NT2/D1 (cell line): Measurements from ENCODE around the gene RMRP.
A peak's percentile ranks its signal among the peaks of the same experiment; 100 is the strongest.

ENCODE experiments used
- DNase-seq: peaks from one replicate; pipeline ENCODE4 v3.0.0-alpha.2; 2011; ENCODE audit warnings: low read depth, low spot score
- H3K27me3 ChIP-seq: 2 replicates; pipeline ENCODE4 v1.6.0; 2011; ENCODE audit warnings: mild to moderate bottlenecking; ENCODE audit not compliant: insufficient read length, insufficient read depth
- H3K36me3 ChIP-seq: 2 replicates; pipeline ENCODE4 v1.6.1; 2011; ENCODE audit warnings: mild to moderate bottlenecking, low read length, mixed read lengths; ENCODE audit not compliant: insufficient read depth, insufficient read length
- H3K4me1 ChIP-seq: 2 replicates; pipeline ENCODE4 v1.5.1; 2011; ENCODE audit not compliant: insufficient read depth, insufficient read length
- H3K4me3 ChIP-seq: 2 replicates; pipeline ENCODE4 v1.5.1; 2011; ENCODE audit warnings: low read depth; ENCODE audit not compliant: insufficient read length
- H3K9ac ChIP-seq: 2 replicates; pipeline ENCODE4 v1.6.0; 2011; ENCODE audit warnings: low read depth; ENCODE audit not compliant: insufficient read length
- H3K9me3 ChIP-seq: 2 replicates; pipeline ENCODE4 v1.5.1; 2011; ENCODE audit warnings: mild to moderate bottlenecking, low read length; ENCODE audit not compliant: insufficient read depth
- SUZ12 ChIP-seq: IDR thresholded peaks from 2 replicates; pipeline ENCODE4 v1.6.1; 2011; ENCODE audit not compliant: insufficient read length, insufficient read depth; ENCODE audit errors: extremely low read depth
- YY1 ChIP-seq: IDR thresholded peaks from 2 replicates; pipeline ENCODE4 v1.6.1; 2011; ENCODE audit not compliant: insufficient read length, insufficient read depth
- ZNF274 ChIP-seq: IDR thresholded peaks from 2 replicates; pipeline ENCODE4 v1.6.1; 2011; ENCODE audit warnings: mild to moderate bottlenecking, low read depth, low read length

The RMRP gene

DNA sequence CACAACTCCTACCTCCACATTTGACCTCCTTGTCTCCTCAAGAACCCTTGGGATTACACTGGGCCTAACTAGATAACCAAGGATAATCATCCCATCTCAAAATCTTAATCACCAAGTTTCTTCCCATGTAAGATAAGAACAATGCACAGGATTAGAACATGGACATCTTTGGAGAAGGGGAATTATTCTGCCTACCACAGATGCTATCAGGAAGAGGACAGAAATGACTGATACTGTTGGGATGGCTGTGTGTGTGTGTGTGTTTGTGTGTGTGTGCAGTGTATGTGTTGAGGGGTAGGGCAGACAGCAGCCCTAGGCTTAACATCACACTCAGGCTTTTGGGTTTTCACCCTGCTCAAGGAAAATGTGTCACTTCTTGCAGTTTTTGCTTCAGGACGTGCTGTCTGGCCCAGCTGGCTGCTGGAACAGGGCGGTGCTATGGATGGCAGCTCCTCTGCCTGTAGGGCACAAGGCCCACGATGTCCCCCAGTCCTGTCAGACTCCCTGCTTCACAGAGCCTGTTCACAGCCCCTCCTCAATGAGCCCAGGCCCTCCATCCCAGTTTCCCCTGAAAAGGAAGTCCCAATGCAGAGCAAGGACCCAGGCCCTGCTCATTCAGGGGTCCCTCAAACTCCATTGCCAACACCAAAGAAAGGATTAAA, 23.7 kb upstream of the RMRP start:
- Histone ChIP-seq H3K9ac (peak overlapping the region; percentile 34), H3K36me3 (peaks cover 52% of the 10 kb centered on the region), H3K9me3 (no peaks in the 10 kb centered on the region), H3K4me1 (peaks cover 19% of the 10 kb centered on the region), H3K4me3 (no peak overlapping the region), H3K27me3 (no peaks in the 10 kb centered on the region)
- DNase-seq, result no peak
- TF ChIP-seq YY1 (no peak), ZNF274 (no peak), SUZ12 (no peak)

GRCh38 chr9:35680331-35681105, 22.7 kb upstream of the RMRP start:
- Histone ChIP-seq H3K9me3 (no peaks in the 10 kb centered on the region), H3K4me3 (no peak overlapping the region), H3K9ac (no peak overlapping the region), H3K4me1 (peaks cover 24% of the 10 kb centered on the region), H3K27me3 (no peaks in the 10 kb centered on the region), H3K36me3 (peaks cover 43% of the 10 kb centered on the region)
- TF ChIP-seq YY1 (no peak), SUZ12 (no peak), ZNF274 (no peak)
- peak; percentile 72 for DNase-seq

DNA sequence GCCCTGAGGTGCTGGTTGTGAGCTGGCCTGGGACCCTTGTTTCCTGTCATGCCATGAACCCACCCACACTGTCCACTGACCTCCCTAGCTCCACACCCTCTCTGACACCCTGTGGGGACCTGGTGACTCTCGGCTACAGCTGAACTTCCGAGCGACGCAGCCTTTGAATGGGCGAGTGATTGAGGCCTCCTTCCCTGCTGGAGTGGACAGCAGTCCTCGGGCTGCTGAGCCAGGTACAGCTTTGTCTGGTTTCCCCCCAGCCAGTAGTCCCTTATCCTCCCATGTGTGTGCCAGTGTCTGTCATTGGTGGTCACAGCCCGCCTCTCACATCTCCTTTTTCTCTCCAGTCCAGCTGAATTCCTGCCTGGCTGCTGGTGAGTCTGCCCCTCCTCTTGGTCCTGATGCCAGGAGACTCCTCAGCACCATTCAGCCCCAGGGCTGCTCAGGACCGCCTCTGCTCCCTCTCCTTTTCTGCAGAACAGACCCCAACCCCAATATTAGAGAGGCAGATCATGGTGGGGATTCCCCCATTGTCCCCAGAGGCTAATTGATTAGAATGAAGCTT, 22.0 kb upstream of the RMRP start:
- H3K27me3 ChIP-seq, result no peaks in the 10 kb centered on the region
- H3K9me3 ChIP-seq, result no peaks in the 10 kb centered on the region
- H3K36me3 ChIP-seq, result peaks cover 36% of the 10 kb centered on the region
- TF ChIP-seq YY1 (no peak), SUZ12 (no peak), ZNF274 (no peak)
- H3K4me3 ChIP-seq, result no peak overlapping the region
- peak overlapping the region; percentile 24 for H3K9ac ChIP-seq
- peaks cover 18% of the 10 kb centered on the region for H3K4me1 ChIP-seq
- DNase-seq, result no peak

GRCh38 chr9:35679091-35679490, 21.3 kb upstream of the RMRP start:
- Histone ChIP-seq H3K9me3 (no peaks in the 10 kb centered on the region), H3K36me3 (peaks cover 29% of the 10 kb centered on the region), H3K4me1 (peaks cover 17% of the 10 kb centered on the region), H3K27me3 (peaks cover 7% of the 10 kb centered on the region), H3K4me3 (no peak overlapping the region), H3K9ac (no peak overlapping the region)
- DNase-seq, result no peak
- no peak for TF ChIP-seq YY1
- no peak for TF ChIP-seq ZNF274
- no peak for TF ChIP-seq SUZ12

DNA sequence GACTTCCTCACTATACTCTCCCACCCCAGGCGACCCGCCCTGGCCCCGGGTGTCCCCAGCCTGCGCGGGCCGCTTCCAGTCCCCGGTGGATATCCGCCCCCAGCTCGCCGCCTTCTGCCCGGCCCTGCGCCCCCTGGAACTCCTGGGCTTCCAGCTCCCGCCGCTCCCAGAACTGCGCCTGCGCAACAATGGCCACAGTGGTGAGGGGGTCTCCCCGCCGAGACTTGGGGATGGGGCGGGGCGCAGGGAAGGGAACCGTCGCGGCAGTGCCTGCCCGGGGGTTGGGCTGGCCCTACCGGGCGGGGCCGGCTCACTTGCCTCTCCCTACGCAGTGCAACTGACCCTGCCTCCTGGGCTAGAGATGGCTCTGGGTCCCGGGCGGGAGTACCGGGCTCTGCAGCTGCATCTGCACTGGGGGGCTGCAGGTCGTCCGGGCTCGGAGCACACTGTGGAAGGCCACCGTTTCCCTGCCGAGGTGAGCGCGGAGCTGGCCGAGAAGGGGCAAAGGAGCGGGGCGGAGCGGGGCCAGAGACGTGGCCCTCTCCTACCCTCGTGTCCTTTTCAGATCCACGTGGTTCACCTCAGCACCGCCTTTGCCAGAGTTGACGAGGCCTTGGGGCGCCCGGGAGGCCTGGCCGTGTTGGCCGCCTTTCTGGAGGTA, 18.0 kb upstream of the RMRP start:
- Histone ChIP-seq H3K4me3 (peak overlapping the region; percentile 55), H3K9ac (peak overlapping the region; percentile 84)

DNA sequence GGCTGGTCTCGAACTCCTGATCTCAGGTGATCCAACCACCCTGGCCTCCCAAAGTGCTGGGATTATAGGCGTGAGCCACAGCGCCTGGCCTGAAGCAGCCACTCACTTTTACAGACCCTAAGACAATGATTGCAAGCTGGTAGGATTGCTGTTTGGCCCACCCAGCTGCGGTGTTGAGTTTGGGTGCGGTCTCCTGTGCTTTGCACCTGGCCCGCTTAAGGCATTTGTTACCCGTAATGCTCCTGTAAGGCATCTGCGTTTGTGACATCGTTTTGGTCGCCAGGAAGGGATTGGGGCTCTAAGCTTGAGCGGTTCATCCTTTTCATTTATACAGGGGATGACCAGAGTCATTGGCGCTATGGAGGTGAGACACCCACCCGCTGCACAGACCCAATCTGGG, 17.4 kb upstream of the RMRP start:
- H3K4me3 ChIP-seq, result peak overlapping the region; percentile 55

More for the DNA sequence above, 18.0 kb upstream of the RMRP start:
- Histone ChIP-seq H3K9me3 (no peaks in the 10 kb centered on the region), H3K36me3 (no peaks in the 10 kb centered on the region), H3K4me1 (peaks cover 12% of the 10 kb centered on the region), H3K27me3 (peaks cover 15% of the 10 kb centered on the region)
- DNase-seq, result peak; percentile 76
- TF ChIP-seq SUZ12, result no peak
- TF ChIP-seq YY1, result no peak

DNA sequence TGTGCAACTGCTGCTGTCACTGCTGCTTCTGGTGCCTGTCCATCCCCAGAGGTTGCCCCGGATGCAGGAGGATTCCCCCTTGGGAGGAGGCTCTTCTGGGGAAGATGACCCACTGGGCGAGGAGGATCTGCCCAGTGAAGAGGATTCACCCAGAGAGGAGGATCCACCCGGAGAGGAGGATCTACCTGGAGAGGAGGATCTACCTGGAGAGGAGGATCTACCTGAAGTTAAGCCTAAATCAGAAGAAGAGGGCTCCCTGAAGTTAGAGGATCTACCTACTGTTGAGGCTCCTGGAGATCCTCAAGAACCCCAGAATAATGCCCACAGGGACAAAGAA, 16.2 kb upstream of the RMRP start:
- Histone ChIP-seq H3K4me3 (no peak overlapping the region), H3K9ac (no peak overlapping the region)

More for the DNA sequence above, 17.4 kb upstream of the RMRP start:
- H3K9me3 ChIP-seq, result no peaks in the 10 kb centered on the region
- TF ChIP-seq YY1 (no peak), ZNF274 (no peak), SUZ12 (no peak)
- H3K9ac ChIP-seq, result peak overlapping the region; percentile 75
- no peaks in the 10 kb centered on the region for H3K36me3 ChIP-seq
- DNase-seq, result no peak
- H3K27me3 ChIP-seq, result peaks cover 15% of the 10 kb centered on the region
- peaks cover 12% of the 10 kb centered on the region for H3K4me1 ChIP-seq

More for the DNA sequence above, 16.2 kb upstream of the RMRP start:
- Histone ChIP-seq H3K27me3 (peaks cover 15% of the 10 kb centered on the region), H3K36me3 (no peaks in the 10 kb centered on the region), H3K9me3 (no peaks in the 10 kb centered on the region), H3K4me1 (peaks cover 9% of the 10 kb centered on the region)
- TF ChIP-seq SUZ12, result no peak
- DNase-seq, result no peak
